ENCODE data around the gene CBL.
A peak's percentile ranks its signal among the peaks of the same experiment; 100 is the strongest.

Gene CBL

DNA sequence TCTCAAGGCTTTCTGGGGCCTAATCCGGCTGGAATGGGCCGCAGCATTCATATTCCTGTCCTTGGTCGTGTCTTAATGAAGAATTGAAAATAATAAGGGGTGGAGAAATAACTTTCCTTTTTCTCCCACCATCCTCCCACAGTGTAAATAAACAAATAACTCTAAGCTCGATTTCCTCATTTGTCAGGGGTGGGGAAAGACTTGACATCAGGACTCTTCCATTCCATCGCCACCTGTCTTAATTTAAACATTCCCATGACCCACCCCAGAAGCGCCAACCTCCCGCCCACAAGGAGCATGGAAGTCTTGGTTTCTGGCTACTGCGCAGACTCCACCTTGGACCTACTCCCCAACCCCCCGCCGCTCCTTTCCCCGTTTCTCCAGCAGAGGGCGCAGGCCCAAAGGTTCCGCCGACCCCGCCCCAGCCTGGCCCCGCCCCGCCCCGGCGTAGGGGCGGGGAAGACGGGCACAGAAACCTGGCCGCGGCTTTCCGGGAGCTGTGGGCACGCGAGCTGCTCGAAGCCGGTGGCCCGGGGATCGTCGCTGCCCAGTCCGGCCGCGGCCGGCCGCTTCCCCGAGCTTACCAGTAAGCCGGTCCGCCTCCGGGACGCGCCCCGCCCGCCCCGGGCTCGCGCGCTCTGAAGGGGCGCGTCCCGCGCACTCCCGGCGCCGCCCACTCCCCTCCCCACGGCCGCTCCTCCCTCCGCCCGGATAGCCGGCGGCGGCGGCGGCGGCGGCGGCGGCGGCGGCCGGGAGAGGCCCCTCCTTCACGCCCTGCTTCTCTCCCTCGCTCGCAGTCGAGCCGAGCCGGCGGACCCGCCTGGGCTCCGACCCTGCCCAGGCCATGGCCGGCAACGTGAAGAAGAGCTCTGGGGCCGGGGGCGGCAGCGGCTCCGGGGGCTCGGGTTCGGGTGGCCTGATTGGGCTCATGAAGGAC is at the start of gene CBL:
CBL (plus strand) TSS at position 766 of the 937 bp plus-strand sequence; CDS start at position 845, 79 bp downstream.
- ChIA-PET POLR2A (interaction anchor here (0.5 to 3.1 kb wide), 15 partner anchors 23 to 571 kb away, joined by 3 to 19 read pairs (median 4); partner anchors contain the start of genes HINFP, HMBS, MCAM and RNF26), CTCF (interaction anchor here (0.6 to 3.5 kb wide), 49 partner anchors 8 to 1801 kb away, joined by 3 to 26 read pairs (median 4); partner anchors contain the start of genes DPAGT1 and HMBS)
- peak within 1 kb of the TSS; percentile 87 for H3K27ac ChIP-seq (ENCODE audit: extremely low read depth, low read depth, low read length)
- no peaks in the 10 kb centered on the region for H3K36me3 ChIP-seq (ENCODE audit: control insufficient read depth in 2 of 2, insufficient read depth in 1 of 2, low read length in 2 of 2)
- H3K9me3 ChIP-seq (ENCODE audit: control insufficient read depth, insufficient read depth, low read depth, low read length), result no peaks in the 10 kb centered on the region
- peaks cover 10% of the 10 kb centered on the region; the same call in 1 of the 2 replicates for H3K4me1 ChIP-seq (ENCODE audit: control insufficient read depth, insufficient read depth, low read length)
- H3K4me3 ChIP-seq (ENCODE audit: low read depth, low read length), result peak within 1 kb of the TSS; percentile 68
- TF ChIP-seq SP2 (tag by site-specific recombination; IDR thresholded peaks at IDR 0.05) (peak; percentile 61), ZFHX2 (tag by site-specific recombination; conservative IDR thresholded peaks at IDR 0.05) (peak; percentile 52), ZBTB26 (tag by site-specific recombination; optimal IDR thresholded peaks at IDR 0.05) (peak; percentile 71), ZNF76 (tag by site-specific recombination; IDR thresholded peaks at IDR 0.05; ENCODE audit: borderline replicate concordance, low read depth) (peak; percentile 44; the same call in 1 of the 2 replicates), ZNF660 (tag by site-specific recombination; IDR thresholded peaks at IDR 0.05) (no peak), GLIS1 (tag by site-specific recombination; IDR thresholded peaks at IDR 0.05) (peak; percentile 39; the same call in 1 of the 2 replicates), SALL2 (tag by site-specific recombination; IDR thresholded peaks at IDR 0.05; ENCODE audit: borderline replicate concordance) (no peak), ZNF791 (tag by site-specific recombination; IDR thresholded peaks at IDR 0.05) (no peak), ZNF202 (tag by site-specific recombination; IDR thresholded peaks at IDR 0.05; ENCODE audit: borderline replicate concordance) (no peak), ZNF404 (tag by site-specific recombination; IDR thresholded peaks at IDR 0.05) (no peak), KLF17 (tag by site-specific recombination; IDR thresholded peaks at IDR 0.05) (peak; percentile 36; the same call in 1 of the 2 replicates), KLF7 (tag by site-specific recombination; IDR thresholded peaks at IDR 0.05; ENCODE audit: borderline replicate concordance) (0 out of 2 replicates have a peak, but pooled peaks have one; percentile 42), ZNF777 (tag by site-specific recombination; IDR thresholded peaks at IDR 0.05; ENCODE audit: borderline replicate concordance) (no peak), ZNF16 (tag by site-specific recombination; IDR thresholded peaks at IDR 0.05; ENCODE audit: low read depth) (no peak), KLF16 (tag by site-specific recombination; IDR thresholded peaks at IDR 0.05) (peak; percentile 61; the same call in 1 of the 2 replicates), ZNF433 (tag by site-specific recombination; IDR thresholded peaks at IDR 0.05; ENCODE audit: low read depth) (no peak), ZNF19 (tag by site-specific recombination; IDR thresholded peaks at IDR 0.05; ENCODE audit: low read depth) (no peak), ZNF664 (tag by site-specific recombination; IDR thresholded peaks at IDR 0.05) (no peak), KLF9 (tag by site-specific recombination; IDR thresholded peaks at IDR 0.05; ENCODE audit: low read depth) (peak; percentile 81), KLF8 (tag by site-specific recombination; IDR thresholded peaks at IDR 0.05) (peak; percentile 91), ZBTB7A (tag by site-specific recombination; IDR thresholded peaks at IDR 0.05; ENCODE audit: low read depth) (no peak)
- TF ChIP-seq, protein P1, sequence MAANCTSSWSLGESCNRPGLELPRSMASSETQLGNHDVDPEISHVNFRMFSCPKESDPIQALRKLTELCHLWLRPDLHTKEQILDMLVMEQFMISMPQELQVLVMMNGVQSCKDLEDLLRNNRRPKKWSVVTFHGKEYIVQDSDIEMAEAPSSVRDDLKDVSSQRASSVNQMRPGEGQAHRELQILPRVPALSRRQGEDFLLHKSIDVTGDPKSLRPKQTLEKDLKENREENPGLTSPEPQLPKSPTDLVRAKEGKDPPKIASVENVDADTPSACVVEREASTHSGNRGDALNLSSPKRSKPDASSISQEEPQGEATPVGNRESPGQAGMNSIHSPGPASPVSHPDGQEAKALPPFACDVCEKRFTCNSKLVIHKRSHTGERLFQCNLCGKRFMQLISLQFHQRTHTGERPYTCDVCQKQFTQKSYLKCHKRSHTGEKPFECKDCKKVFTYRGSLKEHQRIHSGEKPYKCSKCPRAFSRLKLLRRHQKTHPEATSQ (tag by site-specific recombination; IDR thresholded peaks at IDR 0.05), result no peak
- TF ChIP-seq, protein P2, sequence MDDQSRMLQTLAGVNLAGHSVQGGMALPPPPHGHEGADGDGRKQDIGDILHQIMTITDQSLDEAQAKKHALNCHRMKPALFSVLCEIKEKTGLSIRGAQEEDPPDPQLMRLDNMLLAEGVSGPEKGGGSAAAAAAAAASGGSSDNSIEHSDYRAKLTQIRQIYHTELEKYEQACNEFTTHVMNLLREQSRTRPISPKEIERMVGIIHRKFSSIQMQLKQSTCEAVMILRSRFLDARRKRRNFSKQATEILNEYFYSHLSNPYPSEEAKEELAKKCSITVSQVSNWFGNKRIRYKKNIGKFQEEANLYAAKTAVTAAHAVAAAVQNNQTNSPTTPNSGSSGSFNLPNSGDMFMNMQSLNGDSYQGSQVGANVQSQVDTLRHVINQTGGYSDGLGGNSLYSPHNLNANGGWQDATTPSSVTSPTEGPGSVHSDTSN (CRISPR knock-in tag; IDR thresholded peaks at IDR 0.05), result no peak
- TF ChIP-seq, protein P3, sequence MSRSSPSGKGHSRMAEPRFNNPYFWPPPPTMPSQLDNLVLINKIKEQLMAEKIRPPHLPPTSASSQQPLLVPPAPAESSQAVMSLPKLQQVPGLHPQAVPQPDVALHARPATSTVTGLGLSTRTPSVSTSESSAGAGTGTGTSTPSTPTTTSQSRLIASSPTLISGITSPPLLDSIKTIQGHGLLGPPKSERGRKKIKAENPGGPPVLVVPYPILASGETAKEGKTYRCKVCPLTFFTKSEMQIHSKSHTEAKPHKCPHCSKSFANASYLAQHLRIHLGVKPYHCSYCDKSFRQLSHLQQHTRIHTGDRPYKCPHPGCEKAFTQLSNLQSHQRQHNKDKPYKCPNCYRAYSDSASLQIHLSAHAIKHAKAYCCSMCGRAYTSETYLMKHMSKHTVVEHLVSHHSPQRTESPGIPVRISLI (tag by site-specific recombination; IDR thresholded peaks at IDR 0.05), result no peak
- TF ChIP-seq, protein P4, sequence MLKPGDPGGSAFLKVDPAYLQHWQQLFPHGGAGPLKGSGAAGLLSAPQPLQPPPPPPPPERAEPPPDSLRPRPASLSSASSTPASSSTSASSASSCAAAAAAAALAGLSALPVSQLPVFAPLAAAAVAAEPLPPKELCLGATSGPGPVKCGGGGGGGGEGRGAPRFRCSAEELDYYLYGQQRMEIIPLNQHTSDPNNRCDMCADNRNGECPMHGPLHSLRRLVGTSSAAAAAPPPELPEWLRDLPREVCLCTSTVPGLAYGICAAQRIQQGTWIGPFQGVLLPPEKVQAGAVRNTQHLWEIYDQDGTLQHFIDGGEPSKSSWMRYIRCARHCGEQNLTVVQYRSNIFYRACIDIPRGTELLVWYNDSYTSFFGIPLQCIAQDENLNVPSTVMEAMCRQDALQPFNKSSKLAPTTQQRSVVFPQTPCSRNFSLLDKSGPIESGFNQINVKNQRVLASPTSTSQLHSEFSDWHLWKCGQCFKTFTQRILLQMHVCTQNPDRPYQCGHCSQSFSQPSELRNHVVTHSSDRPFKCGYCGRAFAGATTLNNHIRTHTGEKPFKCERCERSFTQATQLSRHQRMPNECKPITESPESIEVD (tag by site-specific recombination; IDR thresholded peaks at IDR 0.05), result no peak
- TF ChIP-seq, protein P5, sequence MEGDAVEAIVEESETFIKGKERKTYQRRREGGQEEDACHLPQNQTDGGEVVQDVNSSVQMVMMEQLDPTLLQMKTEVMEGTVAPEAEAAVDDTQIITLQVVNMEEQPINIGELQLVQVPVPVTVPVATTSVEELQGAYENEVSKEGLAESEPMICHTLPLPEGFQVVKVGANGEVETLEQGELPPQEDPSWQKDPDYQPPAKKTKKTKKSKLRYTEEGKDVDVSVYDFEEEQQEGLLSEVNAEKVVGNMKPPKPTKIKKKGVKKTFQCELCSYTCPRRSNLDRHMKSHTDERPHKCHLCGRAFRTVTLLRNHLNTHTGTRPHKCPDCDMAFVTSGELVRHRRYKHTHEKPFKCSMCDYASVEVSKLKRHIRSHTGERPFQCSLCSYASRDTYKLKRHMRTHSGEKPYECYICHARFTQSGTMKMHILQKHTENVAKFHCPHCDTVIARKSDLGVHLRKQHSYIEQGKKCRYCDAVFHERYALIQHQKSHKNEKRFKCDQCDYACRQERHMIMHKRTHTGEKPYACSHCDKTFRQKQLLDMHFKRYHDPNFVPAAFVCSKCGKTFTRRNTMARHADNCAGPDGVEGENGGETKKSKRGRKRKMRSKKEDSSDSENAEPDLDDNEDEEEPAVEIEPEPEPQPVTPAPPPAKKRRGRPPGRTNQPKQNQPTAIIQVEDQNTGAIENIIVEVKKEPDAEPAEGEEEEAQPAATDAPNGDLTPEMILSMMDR (tag by site-specific recombination; IDR thresholded peaks at IDR 0.05), result peak; percentile 73
